Lower lobe of right lung (tissue), 2 donors: ENCODE data around the gene GABRB1. TPM values are rescaled to one million over a fixed set of nuclear protein-coding genes. Genes with fewer than 3 reads are reported as not detected.
A peak's percentile ranks its signal among the peaks of the same experiment; 100 is the strongest.

ENCODE experiments used
- ATAC-seq, 2 donors: fragments of 200-7000 bp; cut with Tn5 transposase; one replicate each; pipeline ENCODE4 v1.9.1; 2020 to 2022; ENCODE audit warnings: mild to moderate bottlenecking in 2 of 2, moderate library complexity in 2 of 2
- DNase-seq: peaks from one replicate; pipeline ENCODE4 v3.0.0-alpha.2; 2020
- H3K27ac ChIP-seq: fragments of 200-600 bp; one replicate; pipeline ENCODE4 v1.8.0; 2022
- H3K27me3 ChIP-seq: fragments of 200-600 bp; one replicate; pipeline ENCODE4 v1.8.0; 2022; ENCODE audit warnings: low read depth
- H3K36me3 ChIP-seq: fragments of 200-600 bp; one replicate; pipeline ENCODE4 v1.8.0; 2022; ENCODE audit warnings: mild to moderate bottlenecking
- H3K4me1 ChIP-seq: fragments of 200-600 bp; one replicate; pipeline ENCODE4 v1.8.0; 2022
- H3K4me3 ChIP-seq: fragments of 200-600 bp; one replicate; pipeline ENCODE4 v1.8.0; 2022; ENCODE audit warnings: mild to moderate bottlenecking
- H3K9me3 ChIP-seq: fragments of 200-600 bp; one replicate; pipeline ENCODE4 v1.8.0; 2022
- CTCF ChIP-seq: fragments of 200-600 bp; IDR thresholded peaks from one replicate; pipeline ENCODE4 v1.8.0; 2022; ENCODE audit warnings: antibody characterized with exemption, mild to moderate bottlenecking
- intact Hi-C: fragments of 100-400 bp; cut with DNase I; formaldehyde crosslinking; loops from one replicate; pipeline ENCODE4 v1.11.0; 2022
- total RNA-seq: library from RNA; stranded (reverse); fragmentation: NEBNext Ultra II Directional; extraction: Animal tissue kit (Norgen Biotek cat#: 25700); gene quantifications from one replicate; pipeline ENCODE4 v1.2.1, GENCODE V29; 2021
- donor health status: DM: no; HTN: yes; CAD: no; lungs with severe emphysema.

GABRB1 gene
- total RNA-seq, 1 donor from 2014 or later: not detected

- TF ChIP-seq CTCF: no peak
- no peak for DNase-seq
- intact Hi-C loops: no loop called here
Observed at GRCh38 chr4:47434931-47435330, 403.6 kb downstream of the GABRB1 start.

GRCh38 chr4:47442980-47443379 is 411.6 kb downstream of the GABRB1 start:
- no peaks in the 10 kb centered on the region for H3K36me3 ChIP-seq

More at GRCh38 chr4:47434931-47435330, 403.6 kb downstream of the GABRB1 start:
- Histone ChIP-seq H3K27ac (no peak overlapping the region), H3K4me3 (no peak overlapping the region), H3K27me3 (no peaks in the 10 kb centered on the region), H3K36me3 (no peaks in the 10 kb centered on the region), H3K4me1 (no peaks in the 10 kb centered on the region), H3K9me3 (no peaks in the 10 kb centered on the region)
- no peak for ATAC-seq

GRCh38 chr4:47444031-47444430 is 412.7 kb downstream of the GABRB1 start:
- H3K27ac ChIP-seq: no peak overlapping the region
- TF ChIP-seq CTCF: no peak
- no peaks in the 10 kb centered on the region for H3K9me3 ChIP-seq
- H3K4me1 ChIP-seq: no peaks in the 10 kb centered on the region
- H3K36me3 ChIP-seq: no peaks in the 10 kb centered on the region
- H3K27me3 ChIP-seq: no peaks in the 10 kb centered on the region
- H3K4me3 ChIP-seq: no peak overlapping the region
- ATAC-seq (no peak), DNase-seq (no peak)
- intact Hi-C loops: no loop called here

More at GRCh38 chr4:47442980-47443379, 411.6 kb downstream of the GABRB1 start:
- Histone ChIP-seq H3K4me1 (no peaks in the 10 kb centered on the region), H3K4me3 (no peak overlapping the region), H3K27ac (no peak overlapping the region), H3K9me3 (no peaks in the 10 kb centered on the region), H3K27me3 (no peaks in the 10 kb centered on the region)
- peak; percentile 41 to 53 for ATAC-seq
- no peak for TF ChIP-seq CTCF
- DNase-seq: peak; percentile 44
- intact Hi-C loops: no loop called here

GRCh38 chr4:47451657-47452056 is 420.3 kb downstream of the GABRB1 start:
- no peak overlapping the region for H3K27ac ChIP-seq
- intact Hi-C loops: no loop called here
- no peak for DNase-seq
- TF ChIP-seq CTCF: no peak
- H3K9me3 ChIP-seq: no peaks in the 10 kb centered on the region
- no peaks in the 10 kb centered on the region for H3K4me1 ChIP-seq
- H3K4me3 ChIP-seq: no peak overlapping the region
- ATAC-seq: no peak
- H3K36me3 ChIP-seq: peaks cover 40% of the 10 kb centered on the region
- no peaks in the 10 kb centered on the region for H3K27me3 ChIP-seq

GRCh38 chr4:47462799-47463234 is 431.4 kb downstream of the GABRB1 start:
- Histone ChIP-seq H3K9me3 (no peaks in the 10 kb centered on the region), H3K4me3 (peak overlapping the region; percentile 97), H3K4me1 (peaks cover 5% of the 10 kb centered on the region), H3K27ac (peak overlapping the region; percentile 88), H3K27me3 (no peaks in the 10 kb centered on the region), H3K36me3 (peaks cover 21% of the 10 kb centered on the region)
- intact Hi-C loops: no loop called here
- no peak for TF ChIP-seq CTCF
- ATAC-seq (peak in 1 of 2 donors; percentile 49), DNase-seq (no peak)
